GM12892 (cell line): Measurements from ENCODE around the gene VSIG1.

Experiments used
- POLR2A ChIP-seq: IDR thresholded peaks from 2 replicates; pipeline ENCODE4 v1.6.1; 2011; ENCODE audit warnings: low read depth, low read length, control low read depth
- POLR2AphosphoS5 ChIP-seq: IDR thresholded peaks from 2 replicates; pipeline ENCODE4 v1.6.1; 2011; ENCODE audit warnings: low read depth, low read length, control low read depth
- TAF1 ChIP-seq: IDR thresholded peaks from 2 replicates; pipeline ENCODE4 v1.6.1; 2011; ENCODE audit warnings: low read depth, mild to moderate bottlenecking, control low read depth, low read length, borderline replicate concordance

GRCh38 chrX:108088511-108088910 is 43.6 kb downstream of the VSIG1 start:
- TF ChIP-seq POLR2A (no peak), POLR2AphosphoS5 (no peak), TAF1 (no peak)
